GM12874 (cell line): ENCODE measurements around the gene LMX1A.

ENCODE experiments used
- TF ChIP-seq, protein P1 (sequence below): IDR thresholded peaks from 2 replicates; pipeline ENCODE4 v1.5.1; 2011; ENCODE audit warnings: low read depth, mild to moderate bottlenecking, control low read depth, low read length, moderate library complexity; ENCODE audit not compliant: insufficient read depth

Gene LMX1A

DNA sequence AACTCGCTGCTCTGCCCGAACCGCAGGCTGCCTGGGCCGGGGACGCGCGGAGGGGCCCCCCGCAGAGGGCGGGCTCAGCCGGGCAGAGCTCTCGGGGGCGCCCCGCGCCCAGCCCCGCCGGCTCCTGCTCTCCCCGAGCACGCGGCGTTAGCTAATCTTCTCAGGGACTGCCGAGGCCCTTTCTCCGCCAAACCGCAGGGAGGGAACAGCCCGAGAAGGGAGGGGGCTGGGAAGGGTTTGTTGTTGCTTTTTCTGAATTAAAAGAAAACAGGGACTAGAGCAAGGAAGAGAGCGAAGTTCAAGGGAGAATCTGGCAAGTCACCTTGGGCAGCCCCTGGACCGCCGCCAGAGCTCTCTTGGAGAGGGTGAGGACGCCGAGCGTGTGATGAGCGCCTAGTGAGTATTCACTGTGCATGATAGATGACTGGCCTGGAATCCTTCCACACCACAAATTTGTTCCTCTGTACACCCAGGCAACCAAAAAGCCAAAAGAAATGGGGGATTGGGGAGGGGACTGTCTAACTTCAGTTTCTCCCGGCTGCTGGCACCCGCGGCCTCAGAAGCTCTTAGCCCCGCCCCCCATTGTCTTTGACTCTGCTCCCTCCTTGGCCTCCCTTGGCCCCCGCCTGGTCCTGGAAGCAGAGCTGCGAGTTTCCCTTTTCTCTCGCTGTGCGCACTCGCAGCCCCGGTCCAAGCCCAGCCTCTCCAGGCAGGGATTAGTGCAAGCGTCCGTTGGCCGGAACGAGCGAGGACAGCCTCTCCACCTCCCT is 19.7 kb upstream of the LMX1A start:
- TF ChIP-seq, protein P1, sequence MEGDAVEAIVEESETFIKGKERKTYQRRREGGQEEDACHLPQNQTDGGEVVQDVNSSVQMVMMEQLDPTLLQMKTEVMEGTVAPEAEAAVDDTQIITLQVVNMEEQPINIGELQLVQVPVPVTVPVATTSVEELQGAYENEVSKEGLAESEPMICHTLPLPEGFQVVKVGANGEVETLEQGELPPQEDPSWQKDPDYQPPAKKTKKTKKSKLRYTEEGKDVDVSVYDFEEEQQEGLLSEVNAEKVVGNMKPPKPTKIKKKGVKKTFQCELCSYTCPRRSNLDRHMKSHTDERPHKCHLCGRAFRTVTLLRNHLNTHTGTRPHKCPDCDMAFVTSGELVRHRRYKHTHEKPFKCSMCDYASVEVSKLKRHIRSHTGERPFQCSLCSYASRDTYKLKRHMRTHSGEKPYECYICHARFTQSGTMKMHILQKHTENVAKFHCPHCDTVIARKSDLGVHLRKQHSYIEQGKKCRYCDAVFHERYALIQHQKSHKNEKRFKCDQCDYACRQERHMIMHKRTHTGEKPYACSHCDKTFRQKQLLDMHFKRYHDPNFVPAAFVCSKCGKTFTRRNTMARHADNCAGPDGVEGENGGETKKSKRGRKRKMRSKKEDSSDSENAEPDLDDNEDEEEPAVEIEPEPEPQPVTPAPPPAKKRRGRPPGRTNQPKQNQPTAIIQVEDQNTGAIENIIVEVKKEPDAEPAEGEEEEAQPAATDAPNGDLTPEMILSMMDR, result no peak

DNA sequence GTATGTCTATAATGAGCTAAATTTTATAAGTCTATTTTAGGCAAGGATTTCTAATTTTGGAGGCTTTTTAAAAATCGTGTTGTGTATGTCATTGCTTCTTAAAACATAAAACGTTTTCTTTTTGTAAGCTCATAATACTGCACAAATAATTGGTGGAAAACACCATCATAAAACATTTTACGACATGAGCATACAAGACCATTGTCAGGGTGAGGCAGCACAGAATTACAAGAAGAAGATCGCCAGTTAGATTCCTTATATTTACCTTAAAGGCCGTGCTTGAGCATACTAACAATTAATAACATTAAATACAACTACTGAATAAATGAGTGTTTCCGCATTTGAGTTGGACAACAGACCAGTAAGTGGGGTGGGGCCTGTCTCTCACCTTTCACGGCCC is 19.1 kb upstream of the LMX1A start:
- TF ChIP-seq, protein P1, result no peak

DNA sequence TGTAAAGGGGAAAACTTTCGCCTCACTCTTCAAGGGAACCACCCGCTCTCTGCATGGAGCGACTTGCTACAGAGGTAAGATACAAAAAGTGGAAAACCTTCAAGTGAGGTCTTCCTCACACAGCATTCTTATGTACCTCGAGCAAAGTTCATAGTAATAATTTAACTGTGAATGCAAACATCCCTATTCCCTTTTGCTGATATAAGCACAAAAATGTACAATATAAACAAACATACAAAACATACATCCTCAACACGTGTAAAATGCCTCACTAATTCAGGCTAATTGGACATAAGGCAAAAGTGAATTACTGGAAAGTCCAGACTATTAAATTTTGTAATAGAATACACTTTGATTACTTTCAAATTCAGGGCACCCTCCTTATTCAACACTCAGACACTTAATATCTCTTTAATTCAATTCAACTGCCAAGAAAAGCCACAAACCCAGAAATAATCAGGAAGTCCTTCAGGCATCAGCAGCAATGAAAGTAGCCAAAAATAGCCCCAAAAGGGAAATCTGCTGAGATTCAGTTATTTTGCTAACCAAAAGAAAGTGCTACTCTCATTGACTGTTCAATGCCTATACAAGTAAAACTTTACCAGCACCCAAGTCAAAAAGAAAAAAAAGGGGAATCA is 15.2 kb upstream of the LMX1A start:
- TF ChIP-seq, protein P1, result no peak

DNA sequence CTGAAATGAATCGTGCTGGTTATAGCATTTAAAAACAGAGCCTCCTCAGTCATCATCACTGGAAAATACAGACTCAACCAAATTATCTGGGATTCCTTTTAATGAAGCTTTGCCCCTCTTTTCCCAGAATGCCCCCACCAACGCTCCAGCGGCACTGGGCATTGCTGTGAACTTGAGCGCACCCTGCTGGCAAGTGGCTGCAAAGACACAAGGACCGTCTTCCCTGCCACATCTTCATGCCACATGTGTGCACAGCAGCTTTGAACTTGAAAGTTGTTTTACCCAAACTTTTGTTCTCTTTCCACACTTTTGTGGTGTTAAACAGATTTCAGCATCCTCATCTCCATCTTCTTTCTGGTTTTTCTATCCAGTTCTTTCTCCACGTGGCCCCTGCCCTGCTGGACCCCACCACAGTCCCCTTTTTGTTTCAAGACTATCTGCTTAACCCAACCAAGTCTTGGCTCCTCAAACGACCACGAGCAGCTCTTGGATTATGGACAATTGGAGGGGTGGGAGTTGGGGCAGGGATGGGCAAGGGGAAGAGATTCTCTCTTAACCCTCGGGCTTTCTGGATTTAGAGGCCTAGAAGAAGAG is 12.8 kb upstream of the LMX1A start:
- TF ChIP-seq, protein P1, result peak; percentile 94

DNA sequence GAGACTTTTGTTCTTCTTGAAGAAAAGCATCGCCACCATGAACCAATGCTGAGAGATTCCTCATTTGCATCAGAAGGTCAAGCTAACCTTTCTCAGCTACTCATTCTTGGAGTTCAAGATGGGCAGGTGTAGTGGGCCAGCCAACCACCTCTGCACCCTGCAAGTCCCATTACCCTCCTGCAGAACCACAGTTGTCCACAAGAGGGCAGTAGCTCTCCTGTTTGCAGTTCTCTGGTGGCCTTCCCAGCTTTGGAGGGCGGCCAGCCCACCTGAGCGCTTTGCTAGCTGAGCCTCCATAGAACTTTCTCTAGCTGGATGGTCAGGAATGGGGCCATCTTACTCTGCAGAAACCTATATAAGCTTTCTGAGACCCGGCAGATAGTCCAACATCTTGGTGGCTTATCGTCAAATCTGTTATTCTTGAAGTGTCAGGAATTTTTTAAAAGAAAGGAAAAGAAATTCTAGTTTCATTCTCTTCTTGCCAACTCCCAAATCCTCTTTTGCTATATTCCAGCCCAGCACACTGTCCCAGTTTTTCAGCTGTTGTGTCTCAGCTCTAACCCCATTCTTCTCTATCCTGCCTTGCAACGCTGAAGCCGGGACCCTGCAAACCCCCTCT is 11.0 kb upstream of the LMX1A start:
- TF ChIP-seq, protein P1, result peak; percentile 98

DNA sequence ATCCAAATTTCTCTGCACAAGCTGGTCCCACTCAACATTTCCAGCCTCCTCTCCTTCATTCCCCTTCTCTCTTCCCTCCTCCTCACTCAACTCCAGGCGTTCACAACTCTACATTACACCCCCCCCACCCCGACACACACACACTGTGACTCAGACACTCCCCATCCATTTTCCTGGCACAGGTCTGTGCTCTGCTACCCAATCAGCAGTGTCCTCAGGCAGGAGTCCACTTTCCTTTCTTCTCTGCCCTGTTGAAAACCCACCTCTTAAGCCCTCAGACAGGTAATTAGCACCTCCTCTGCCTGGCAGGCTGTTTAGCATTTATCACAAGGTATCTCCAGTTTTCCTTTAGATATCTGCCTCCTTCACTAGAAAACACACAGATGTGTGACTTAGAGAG is 8.8 kb upstream of the LMX1A start:
- TF ChIP-seq, protein P1, result no peak

DNA sequence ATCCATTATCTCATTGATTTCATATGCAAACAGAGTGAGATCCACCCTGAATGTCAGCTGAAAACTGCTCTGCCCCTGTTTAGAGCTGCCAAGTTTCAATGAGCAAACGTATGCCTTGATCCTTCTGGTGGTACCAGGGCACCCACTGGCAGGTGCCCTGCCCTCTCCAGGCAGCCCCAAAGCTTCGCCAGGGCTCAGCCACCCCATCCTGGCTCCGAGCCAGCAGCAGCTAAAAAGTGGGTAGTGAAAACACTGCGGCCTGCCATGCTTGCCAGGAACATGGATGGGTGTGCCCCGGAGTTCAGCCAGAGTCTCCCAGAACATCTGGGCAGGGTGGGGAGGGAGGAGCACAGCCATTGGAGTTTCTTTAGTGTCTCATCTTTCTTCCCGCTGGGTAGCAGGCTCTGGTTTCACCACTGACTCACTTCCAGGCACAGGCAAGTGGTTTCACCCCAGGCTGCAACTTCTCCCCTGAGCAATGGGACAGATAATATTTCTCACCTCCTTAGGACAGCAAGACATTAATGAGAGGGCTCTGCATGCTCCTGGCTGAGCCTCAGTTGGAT is 8.1 kb upstream of the LMX1A start:
- TF ChIP-seq, protein P1, result no peak
